HS-5 (cell line): ENCODE measurements around the gene VPS37B.
A peak's percentile ranks its signal among the peaks of the same experiment; 100 is the strongest.

Experiments
- DNase-seq: peaks from one replicate; pipeline ENCODE4 v3.0.0-alpha.2; 2012; ENCODE audit warnings: low read depth

Gene VPS37B

DNA sequence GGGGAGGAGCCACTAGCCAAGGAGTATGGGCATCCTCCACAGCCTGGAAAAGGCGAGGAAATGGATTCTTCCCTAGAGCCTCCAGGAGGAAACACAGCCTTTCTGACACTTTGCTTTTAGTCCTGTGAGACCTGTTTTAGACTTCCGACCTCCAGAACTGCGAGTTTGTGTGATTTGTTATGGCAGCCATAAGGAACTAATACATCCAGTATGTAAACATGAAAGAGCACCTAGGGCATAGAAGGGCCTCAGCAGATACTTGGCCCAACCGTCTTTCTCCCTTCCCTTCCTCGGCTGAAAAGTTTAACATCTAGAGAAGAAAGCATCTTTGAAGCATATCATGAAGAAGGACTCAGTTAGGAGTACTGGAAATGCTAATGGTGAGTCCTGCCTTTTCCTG lies 57.1 kb downstream of the VPS37B start:
- no peak for DNase-seq

DNA sequence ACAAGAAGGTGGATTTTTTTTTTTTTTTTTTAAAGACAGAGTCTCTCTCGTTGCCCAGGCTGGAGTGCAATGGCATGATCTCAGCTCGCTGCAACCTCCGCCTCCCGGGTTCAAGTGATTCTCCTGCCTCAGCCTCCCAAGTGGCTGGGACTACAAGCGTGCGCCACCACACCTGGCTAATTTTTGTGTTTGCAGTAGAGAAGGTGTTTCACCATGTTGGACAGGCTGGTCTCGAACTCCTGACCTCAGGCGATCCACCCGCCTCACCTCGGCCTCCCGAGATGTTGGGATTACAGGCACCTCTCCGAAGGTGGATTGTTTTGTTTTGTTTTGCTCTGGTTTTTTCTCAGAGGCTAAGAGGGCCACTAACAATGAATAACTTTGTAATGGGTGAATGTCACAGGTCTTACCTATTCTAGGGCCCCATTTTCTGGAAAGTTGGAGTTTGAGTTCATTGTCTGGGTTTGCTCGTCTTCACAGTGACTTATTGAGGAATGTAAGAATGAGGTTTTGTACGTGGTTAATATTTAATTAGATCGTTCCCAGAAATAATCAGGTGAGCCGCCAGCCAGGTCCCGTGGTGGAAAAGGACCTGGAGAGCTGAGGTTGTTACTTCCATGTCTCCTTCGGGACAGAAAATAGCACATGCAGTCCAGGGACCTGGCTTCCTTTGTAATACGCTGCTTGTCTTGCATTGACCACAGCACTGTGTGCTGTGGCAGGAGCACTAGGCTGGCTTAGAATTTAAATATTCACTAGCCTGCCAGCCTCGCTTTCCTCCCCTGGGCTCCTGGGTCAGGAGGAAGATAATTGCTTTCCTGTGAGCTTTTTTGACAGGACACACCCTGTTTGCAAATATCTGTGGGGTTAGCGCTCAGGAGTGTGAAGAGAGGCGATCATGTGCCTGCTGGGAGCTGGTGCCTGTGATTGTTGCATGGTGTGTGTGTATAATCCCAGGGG lies 58.3 kb downstream of the VPS37B start:
- no peak for DNase-seq

- DNase-seq: no peak
These were observed 59.6 kb downstream of the VPS37B start for GRCh38 chr12:122836027-122836921.

DNA sequence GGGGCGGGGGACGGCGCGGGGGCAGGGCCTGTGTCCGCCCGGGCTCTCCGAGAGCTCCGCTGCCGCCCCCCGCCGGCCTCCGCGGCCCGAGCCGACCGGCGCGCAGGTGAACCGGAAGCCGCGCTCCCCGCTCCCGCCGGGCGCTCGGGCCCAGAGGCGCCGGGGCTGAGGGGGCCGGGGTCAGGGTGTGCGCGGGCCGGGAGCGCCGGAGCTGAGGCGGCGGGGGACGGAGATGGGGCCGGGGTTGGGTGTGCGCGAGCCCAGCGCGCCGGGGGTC lies 60.2 kb downstream of the VPS37B start:
- no peak for DNase-seq

DNA sequence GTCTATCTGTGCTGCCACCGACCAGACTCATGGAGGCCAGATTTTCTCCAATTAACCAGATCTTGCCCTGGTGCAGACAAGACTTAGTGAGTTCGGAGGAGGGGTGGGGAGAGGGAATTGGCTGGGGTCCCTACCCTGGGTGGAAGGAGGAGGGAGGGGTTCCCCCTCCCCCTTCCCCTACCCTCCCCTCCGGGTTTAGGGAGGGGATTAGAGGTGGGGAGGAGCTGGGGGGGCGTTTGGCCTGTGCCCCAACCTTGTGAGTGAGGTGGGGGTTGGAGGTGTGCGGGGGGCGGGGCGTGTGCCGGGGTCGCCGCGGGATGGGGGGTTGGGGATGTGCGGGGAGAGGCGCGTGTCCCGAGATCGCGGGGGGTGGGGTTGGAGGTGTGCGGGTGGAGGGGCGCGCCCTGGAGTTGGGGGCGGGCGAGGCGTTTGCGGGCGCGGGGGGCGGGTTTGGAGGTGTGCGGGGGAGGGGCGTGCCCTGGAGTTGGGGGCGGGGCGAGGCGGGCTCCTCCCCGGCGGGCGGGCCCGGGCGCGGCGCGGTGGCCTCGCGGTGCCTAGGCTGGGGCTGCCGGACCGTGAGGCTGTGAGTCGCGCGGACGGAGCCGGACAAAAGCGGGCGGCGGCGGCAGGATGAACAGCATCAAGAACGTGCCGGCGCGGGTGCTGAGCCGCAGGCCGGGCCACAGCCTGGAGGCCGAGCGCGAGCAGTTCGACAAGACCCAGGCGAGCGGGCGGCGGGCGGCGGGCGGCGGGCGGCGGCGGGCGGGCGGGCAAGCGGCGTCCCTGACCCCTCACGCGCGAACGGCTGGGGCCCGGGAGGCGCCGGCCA lies 60.8 kb downstream of the VPS37B start, which contains the start of gene HIP1R:
TSS of gene HIP1R (plus strand) at position 537 of the 829 bp plus-strand sequence. CDS start at position 631, 94 bp downstream.
- no peak for DNase-seq

- DNase-seq: no peak
These were observed 61.6 kb downstream of the VPS37B start for GRCh38 chr12:122834104-122834920.

DNA sequence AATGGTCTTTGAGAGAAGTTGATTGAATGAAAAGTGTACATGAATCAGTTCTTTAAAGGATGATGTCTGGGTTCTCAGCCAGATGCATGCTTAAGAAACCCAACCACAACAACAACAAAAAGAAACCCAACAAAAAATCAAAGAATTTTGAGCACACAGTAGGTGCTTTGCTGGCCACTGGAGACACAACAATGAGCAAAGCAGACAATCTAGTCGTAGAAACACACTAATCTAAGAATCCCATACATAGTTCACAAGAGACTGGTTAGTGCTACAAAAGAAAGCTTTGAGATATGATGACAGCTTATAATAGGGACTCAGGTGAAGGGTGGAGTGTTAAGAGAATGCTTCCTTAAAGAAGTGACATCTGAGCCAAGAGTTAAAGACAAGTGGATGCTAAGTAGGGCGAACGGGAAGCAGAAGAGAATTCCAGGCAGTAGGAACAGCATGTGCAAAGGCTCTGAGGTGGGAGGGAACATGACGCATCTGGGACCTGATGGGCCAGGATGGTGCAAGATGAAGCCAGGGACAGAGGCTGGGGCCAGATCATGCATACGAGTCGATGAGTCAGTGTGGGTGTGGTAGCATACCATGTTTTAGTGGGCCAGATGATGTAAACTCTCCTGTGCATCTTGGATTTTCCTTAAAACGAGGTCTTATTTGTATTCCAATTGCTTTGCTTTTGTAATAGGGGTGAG lies 65.3 kb downstream of the VPS37B start:
- peak; percentile 91 for DNase-seq

DNA sequence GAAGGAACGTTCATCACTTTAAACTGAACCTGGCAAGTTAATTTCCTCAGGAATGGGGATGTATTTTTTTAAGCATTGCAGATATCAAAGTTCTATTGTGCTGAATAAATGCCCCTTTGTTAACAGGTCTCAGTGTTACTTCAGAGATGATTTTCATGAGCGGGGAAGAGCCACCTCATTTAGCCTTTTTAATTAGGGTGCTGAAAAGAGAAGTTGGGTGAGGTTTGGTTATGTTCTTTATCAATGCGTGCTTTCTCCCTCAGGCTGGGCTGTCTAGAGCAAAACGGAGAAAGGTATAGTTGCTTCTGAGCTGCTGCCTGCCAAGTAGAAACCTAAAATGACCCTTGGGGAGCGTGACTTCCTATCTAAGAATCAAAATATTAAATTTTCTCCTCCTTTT lies 68.7 kb downstream of the VPS37B start:
- no peak for DNase-seq

DNA sequence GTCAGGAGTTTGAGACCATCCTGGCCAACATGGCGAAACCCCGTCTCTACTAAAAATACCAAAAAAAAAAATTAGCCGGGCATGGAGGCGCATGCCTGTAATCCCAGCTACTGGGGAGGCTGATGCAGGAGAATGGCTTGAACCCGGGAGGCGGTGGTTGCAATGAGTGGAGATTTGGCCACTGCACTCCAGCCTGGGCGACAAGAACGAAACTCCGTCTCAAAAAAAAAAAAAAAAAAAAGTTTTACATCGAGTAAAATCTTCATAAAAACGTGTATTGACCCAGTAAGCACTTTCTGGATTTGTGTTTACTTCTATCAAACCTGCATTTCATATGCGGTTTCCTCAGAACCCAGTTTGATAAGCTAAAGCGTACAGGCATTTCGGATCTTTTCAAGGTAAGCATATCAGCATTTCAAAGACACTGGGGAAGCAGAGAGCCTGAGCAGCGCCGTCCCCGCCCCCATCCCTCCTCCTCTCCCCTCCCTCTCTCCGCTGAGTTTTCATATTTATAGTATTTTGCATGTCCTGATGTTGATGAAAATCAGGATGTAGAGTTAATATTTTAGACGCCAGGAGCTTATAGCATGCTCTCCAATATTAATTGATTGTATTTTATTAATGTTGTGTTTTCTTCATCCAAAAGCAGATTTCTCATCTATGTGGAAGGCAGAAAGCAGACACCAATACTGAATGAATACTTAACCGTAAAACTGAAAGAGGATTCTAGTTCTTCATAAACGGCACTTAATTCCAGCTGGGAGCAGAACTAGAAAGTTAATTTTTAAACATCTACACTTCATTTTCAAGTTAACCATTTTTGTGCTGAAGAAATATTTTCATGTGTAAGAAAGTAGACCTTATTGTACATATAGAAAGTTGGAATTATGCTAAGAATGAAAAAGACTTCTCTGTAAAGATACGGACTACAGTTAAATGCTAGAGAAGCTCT lies 69.9 kb downstream of the VPS37B start:
- DNase-seq: no peak

- DNase-seq: no peak
These were observed 72.5 kb downstream of the VPS37B start for GRCh38 chr12:122823429-122823828.

- DNase-seq: no peak
These were observed 75.1 kb downstream of the VPS37B start for GRCh38 chr12:122820838-122821271.

DNA sequence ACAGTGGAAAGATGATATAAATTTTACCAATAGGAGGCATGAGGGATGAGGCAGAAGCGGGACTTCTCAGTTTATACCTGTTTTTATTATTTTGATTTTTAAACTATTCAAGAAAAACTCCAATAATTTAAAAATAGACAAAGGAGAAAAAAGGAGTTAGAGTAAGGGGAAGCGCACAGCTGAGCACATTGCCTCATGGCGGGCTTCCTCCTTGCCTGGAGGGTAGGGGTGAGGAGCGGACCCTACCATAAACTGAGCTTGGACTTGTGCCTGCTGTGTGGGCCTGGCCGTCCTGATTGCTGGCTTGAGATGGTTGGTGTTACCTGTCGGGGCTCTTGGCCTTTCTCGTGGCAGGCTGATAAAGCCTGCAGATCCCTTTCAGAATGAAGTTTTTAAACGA lies 75.8 kb downstream of the VPS37B start:
- DNase-seq: no peak

DNA sequence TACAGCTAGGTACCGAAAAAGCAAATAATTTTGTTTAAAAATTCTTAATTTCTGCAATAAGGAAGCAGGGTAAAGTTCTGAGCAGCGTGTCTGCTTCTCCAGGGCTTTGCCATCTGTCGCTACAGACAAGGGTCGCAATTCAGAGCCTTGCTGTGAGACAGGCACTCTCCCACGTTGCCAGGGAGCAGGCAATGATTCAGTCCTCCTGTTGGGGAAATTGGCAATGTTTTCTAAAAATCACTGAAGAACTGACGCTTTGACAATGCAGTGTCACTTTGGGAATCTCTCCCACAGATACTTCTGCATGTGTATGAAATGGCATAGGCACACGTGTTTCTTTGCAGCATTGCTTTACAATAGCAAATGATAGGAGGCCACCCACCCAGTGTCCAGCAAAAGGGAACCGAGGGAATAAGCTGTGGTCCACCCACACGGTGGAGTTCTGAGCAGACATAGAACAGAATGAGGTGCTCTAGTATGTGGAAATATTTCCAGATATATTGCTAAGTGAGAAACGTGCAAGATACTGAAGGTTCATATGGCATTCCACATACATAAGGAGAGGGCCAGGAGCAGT lies 76.6 kb downstream of the VPS37B start:
- no peak for DNase-seq
